Endodermal cell (in vitro differentiated cells): ENCODE data around the gene SNF8. TPM values are rescaled to one million over a fixed set of nuclear protein-coding genes. Genes with fewer than 3 reads are reported as not detected.
"Not testable (repeated sequence)": the region's sequence is repeated elsewhere in the genome, so short reads cannot be mapped to it uniquely, and the experiment has no call there.

Source experiments
- DNase-seq: peaks from one replicate; pipeline ENCODE4 v3.0.0-alpha.2; 2017
- H3K27ac ChIP-seq: 2 replicates; pipeline ENCODE4 v1.5.1; 2013; ENCODE audit warnings: mild to moderate bottlenecking, low read depth, low read length, moderate library complexity
- H3K27me3 ChIP-seq: 2 replicates; pipeline ENCODE4 v1.6.1; 2013; ENCODE audit warnings: mild to moderate bottlenecking, low read length, moderate library complexity; ENCODE audit not compliant: insufficient read depth, control insufficient read depth, poor library complexity, severe bottlenecking
- H3K36me3 ChIP-seq: 2 replicates; pipeline ENCODE4 v1.7.0; 2013; ENCODE audit warnings: mild to moderate bottlenecking, low read length, moderate library complexity; ENCODE audit not compliant: control insufficient read depth, insufficient read depth
- H3K4me1 ChIP-seq: one replicate; pipeline ENCODE4 v1.7.0; 2013; ENCODE audit warnings: low read length; ENCODE audit not compliant: control insufficient read depth, insufficient read depth
- H3K4me3 ChIP-seq: 2 replicates; pipeline ENCODE4 v1.5.1; 2013; ENCODE audit warnings: mild to moderate bottlenecking, low read length, moderate library complexity
- H3K9ac ChIP-seq: 2 replicates; pipeline ENCODE4 v1.6.1; 2013; ENCODE audit warnings: mild to moderate bottlenecking, low read length, moderate library complexity; ENCODE audit not compliant: poor library complexity, severe bottlenecking; ENCODE audit errors: extremely low read depth
- H3K9me3 ChIP-seq: 2 replicates; pipeline ENCODE4 v1.6.1; 2013; ENCODE audit warnings: mild to moderate bottlenecking, low read length, moderate library complexity; ENCODE audit not compliant: control insufficient read depth
- H3K27ac Mint-ChIP-seq: 2 replicates; pipeline ENCODE4 v1.8.0; 2020; ENCODE audit warnings: mixed read lengths
- H3K27me3 Mint-ChIP-seq: 2 replicates; pipeline ENCODE4 v1.8.0; 2021; ENCODE audit warnings: mild to moderate bottlenecking, mixed read lengths; ENCODE audit not compliant: insufficient read depth
- H3K36me3 Mint-ChIP-seq: 2 replicates; pipeline ENCODE4 v1.8.0; 2020; ENCODE audit warnings: low read depth, mixed read lengths
- H3K4me1 Mint-ChIP-seq: 2 replicates; pipeline ENCODE4 v1.8.0; 2020; ENCODE audit warnings: mixed read lengths
- H3K4me3 Mint-ChIP-seq: 2 replicates; pipeline ENCODE4 v1.8.0; 2020; ENCODE audit warnings: mild to moderate bottlenecking, moderate library complexity, mixed read lengths
- H3K9me3 Mint-ChIP-seq: 2 replicates; pipeline ENCODE4 v1.8.0; 2020; ENCODE audit warnings: mild to moderate bottlenecking, mixed read lengths
- CTCF ChIP-seq: fragments of 200-600 bp; sonication (generic); conservative IDR thresholded peaks from 2 replicates; pipeline ENCODE4 v1.5.0; 2021; ENCODE audit warnings: antibody characterized with exemption, mild to moderate bottlenecking
- WGBS, 2 experiments: methylation state at CpG; one replicate each; pipeline versions ENCODE4 v1.1.5 to v1.1.7; 2013; ENCODE audit warnings: missing lambda C conversion rate in 2 of 2, mixed read lengths in 1 of 2; ENCODE audit not compliant: insufficient coverage in 1 of 2, insufficient read length in 1 of 2; 5-methylcytosine and 5-hydroxymethylcytosine counted together
- total RNA-seq, 2 donors: library from RNA; stranded (reverse); fragmentation: NEBNext Ultra II Directional in 1 of 2; extraction: Animal tissue kit (Norgen Biotek cat#: 25700) in 1 of 2; gene quantifications; 2 replicates in 1 of 2; 3 replicates in 1 of 2; pipeline ENCODE4 v1.2.1, GENCODE V29; 2021

Gene SNF8
- total RNA-seq, 2 donors from 2014 or later, result 152 to 175 TPM

- DNase-seq, result no peak
- H3K27ac Mint-ChIP-seq, result no peak overlapping the region
- no peak overlapping the region for H3K4me3 Mint-ChIP-seq
- H3K9me3 Mint-ChIP-seq, result no peaks in the 10 kb centered on the region
- Histone ChIP-seq H3K4me3 (no peak overlapping the region), H3K9me3 (no peaks in the 10 kb centered on the region), H3K27ac (no peak overlapping the region), H3K9ac (no peak overlapping the region), H3K4me1 (no peaks in the 10 kb centered on the region), H3K27me3 (no peaks in the 10 kb centered on the region), H3K36me3 (no peaks in the 10 kb centered on the region)
- H3K4me1 Mint-ChIP-seq, result peaks cover 10% of the 10 kb centered on the region
- 82 to 84% methylated on average over 4 to 5 of the region's 5 CpGs for WGBS, 2 experiments
- no peak for TF ChIP-seq CTCF
- H3K27me3 Mint-ChIP-seq, result peaks cover under 1% of the 10 kb centered on the region
- H3K36me3 Mint-ChIP-seq, result no peaks in the 10 kb centered on the region
These were observed 8.3 kb upstream of the SNF8 start for GRCh38 chr17:48952904-48953303.

- no peaks in the 10 kb centered on the region for H3K36me3 ChIP-seq
- H3K4me3 Mint-ChIP-seq, result no peak overlapping the region
- WGBS, 2 experiments, result 90 to 93% methylated on average over 5 of the region's 5 CpGs
These were observed 6.9 kb upstream of the SNF8 start for GRCh38 chr17:48951572-48951971.

GRCh38 chr17:48945261-48945651, 614 bp upstream of the SNF8 start:
- H3K4me1 Mint-ChIP-seq, H3K9me3 ChIP-seq, H3K27me3 ChIP-seq, H3K4me1 ChIP-seq, DNase-seq, H3K27me3 Mint-ChIP-seq, H3K9me3 Mint-ChIP-seq: not testable (repeated sequence)
- Mint-ChIP-seq H3K27ac (peak overlapping the region; percentile 94), H3K36me3 (peaks cover 23% of the 10 kb centered on the region), H3K4me3 (peak overlapping the region; percentile 97)
- peaks cover 21% of the 10 kb centered on the region for H3K36me3 ChIP-seq
- peak overlapping the region; percentile 96 for H3K9ac ChIP-seq
- peak overlapping the region; percentile 98 for H3K4me3 ChIP-seq
- WGBS, 2 experiments, result 95 to 97% methylated on average over 12 to 16 of the region's 16 CpGs
- H3K27ac ChIP-seq, result peak overlapping the region; percentile 88

More at GRCh38 chr17:48951572-48951971, 6.9 kb upstream of the SNF8 start:
- peaks cover 10% of the 10 kb centered on the region for H3K4me1 Mint-ChIP-seq
- no peaks in the 10 kb centered on the region for H3K36me3 Mint-ChIP-seq
- no peaks in the 10 kb centered on the region for H3K4me1 ChIP-seq
- peaks cover 2% of the 10 kb centered on the region for H3K27me3 Mint-ChIP-seq
- H3K27ac ChIP-seq, result no peak overlapping the region
- H3K9me3 ChIP-seq, result no peaks in the 10 kb centered on the region
- H3K9ac ChIP-seq, result no peak overlapping the region
- no peak for TF ChIP-seq CTCF
- no peak for DNase-seq
- no peaks in the 10 kb centered on the region for H3K27me3 ChIP-seq
- H3K27ac Mint-ChIP-seq, result no peak overlapping the region
- no peaks in the 10 kb centered on the region for H3K9me3 Mint-ChIP-seq
- no peak overlapping the region for H3K4me3 ChIP-seq

- Mint-ChIP-seq H3K27me3 (no peaks in the 10 kb centered on the region), H3K4me3 (no peak overlapping the region), H3K36me3 (peaks cover 75% of the 10 kb centered on the region), H3K9me3 (no peaks in the 10 kb centered on the region), H3K4me1 (no peaks in the 10 kb centered on the region), H3K27ac (no peak overlapping the region)
- no peaks in the 10 kb centered on the region for H3K27me3 ChIP-seq
- TF ChIP-seq CTCF, result no peak
- H3K9ac ChIP-seq, result no peak overlapping the region
- H3K36me3 ChIP-seq, result peaks cover 93% of the 10 kb centered on the region
- H3K4me1 ChIP-seq, result no peaks in the 10 kb centered on the region
- H3K9me3 ChIP-seq, result no peaks in the 10 kb centered on the region
- H3K27ac ChIP-seq, result no peak overlapping the region
- H3K4me3 ChIP-seq, result no peak overlapping the region
- DNase-seq, result no peak
- 95 to 96% methylated on average over 6 of the region's 6 CpGs for whole genome bisulfite sequencing, 2 experiments
These were observed 11.6 kb downstream of the SNF8 start for GRCh38 chr17:48933035-48933434.
